ENCODE data around the gene CCDC180. TPM values are rescaled to one million over a fixed set of nuclear protein-coding genes. Genes with fewer than 3 reads are reported as not detected.

The CCDC180 gene
- total RNA-seq, 4 donors from 2014 or later: 1.9 to 15.0 (median 4.0) TPM

- WGBS: 94% methylated on average over 4 of the region's 4 CpGs
- DNase-seq (ENCODE audit: extremely low spot score): no peak
- Histone ChIP-seq H3K4me1 (no peaks in the 10 kb centered on the region), H3K4me3 (no peak overlapping the region), H3K27ac (replicated peaks in 1 of 4) (no peak overlapping the region), H3K36me3 (peaks cover 9 to 60% (median 25%) of the 10 kb centered on the region in 4 donors), H3K27me3 (no peaks in the 10 kb centered on the region), H3K9me3 (no peaks in the 10 kb centered on the region)
- intact Hi-C loops (cut with DNase I): loop anchor here (5.0 kb wide), 1 partner anchor 1208 kb away; no protein-coding TSS in a partner anchor
- TF ChIP-seq POLR2A (IDR thresholded peaks at IDR 0.05; ENCODE audit: low read depth) (no peak), POLR2AphosphoS5 (IDR thresholded peaks at IDR 0.05) (no peak), CTCF (IDR thresholded peaks at IDR 0.05) (no peak), EP300 (IDR thresholded peaks at IDR 0.05) (no peak)
Measured at GRCh38 chr9:97354637-97355036, 47.2 kb downstream of the CCDC180 start.

GRCh38 chr9:97357056-97357455, 49.6 kb downstream of the CCDC180 start:
- Histone ChIP-seq H3K4me3 (no peak overlapping the region), H3K36me3 (peaks cover 9 to 77% (median 37%) of the 10 kb centered on the region in 4 donors), H3K27me3 (no peaks in the 10 kb centered on the region), H3K27ac (replicated peaks in 1 of 4) (no peak overlapping the region), H3K4me1 (no peaks in the 10 kb centered on the region), H3K9me3 (no peaks in the 10 kb centered on the region)
- DNase-seq (ENCODE audit: extremely low spot score): no peak
- intact Hi-C loops (cut with DNase I): loop anchor here (5.0 kb wide), 1 partner anchor 1205 kb away; no protein-coding TSS in a partner anchor
- TF ChIP-seq CTCF (IDR thresholded peaks at IDR 0.05): no peak
- no peak for TF ChIP-seq POLR2AphosphoS5 (IDR thresholded peaks at IDR 0.05)
- TF ChIP-seq POLR2A (IDR thresholded peaks at IDR 0.05; ENCODE audit: low read depth): no peak
- no peak for TF ChIP-seq EP300 (IDR thresholded peaks at IDR 0.05)
- 71% methylated on average over 4 of the region's 5 CpGs for WGBS

Small RNA genes lying within 50 kb of the gene (small RNA-seq; reads per million reads assigned to genes)
- 0 reads per million in 3 donors for gene AL512590.2
- 0 reads per million in 3 donors for gene CCDC180

Other genes starting within 250 kb of the CCDC180 start
- gene TDRD7, start 104.4 kb downstream of the CCDC180 start, total RNA-seq: 10 to 100 TPM; 15.4 to 22.9 (median 16.4) TPM
- gene TMOD1, start 194.0 kb downstream of the CCDC180 start, total RNA-seq: 10 to 100 TPM; 68.4 to 97.6 (median 71.6) TPM

All from esophagus muscularis mucosa (tissue), 4 donors.